ENCODE measurements around the gene HOXC9.
A peak's percentile ranks its signal among the peaks of the same experiment; 100 is the strongest.

HOXC9 gene

DNA sequence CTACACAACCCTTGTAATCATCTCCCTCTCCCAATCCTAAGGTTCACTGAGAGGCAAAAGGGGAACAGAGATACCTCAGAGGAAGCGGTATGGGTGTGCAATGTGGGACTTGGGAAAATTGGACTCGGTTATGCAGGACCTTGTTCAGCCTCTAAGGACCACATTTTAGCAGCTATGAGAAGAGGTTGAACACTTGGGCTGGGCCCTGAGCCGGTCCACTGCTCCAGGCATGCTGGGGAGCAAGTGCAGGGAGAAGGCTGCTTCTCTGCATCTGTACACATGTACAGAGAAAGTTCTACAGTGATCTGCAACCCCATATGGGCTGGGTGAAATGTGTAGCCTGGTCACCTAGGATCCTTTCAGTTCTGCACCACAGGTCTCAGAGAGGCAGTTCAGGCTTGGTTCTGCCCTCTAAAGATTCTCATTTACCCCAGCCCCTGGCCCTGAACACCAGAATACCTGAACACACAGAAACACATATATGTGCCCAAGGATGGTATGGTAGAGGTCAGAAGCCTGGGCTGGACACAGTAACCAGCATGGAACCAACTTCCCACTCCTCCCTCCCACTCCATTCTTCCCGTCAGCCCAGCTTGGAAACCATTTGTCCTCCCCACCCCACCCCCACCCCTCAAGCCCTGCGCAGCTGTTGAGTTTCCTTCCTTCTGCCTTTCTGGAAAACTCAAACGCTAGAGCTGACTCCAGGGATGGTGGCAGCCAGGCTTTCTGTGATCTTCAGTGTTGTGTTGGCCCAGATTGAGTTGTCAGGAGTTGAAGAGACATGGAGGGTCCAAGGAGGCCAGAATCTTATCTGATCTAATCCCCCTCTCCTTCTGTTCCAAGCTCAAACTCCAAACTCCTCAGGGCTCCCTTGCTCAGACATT is 43.3 kb downstream of the HOXC9 start:
- DNase-seq (ENCODE audit: low read depth), result no peak
- H3K4me3 ChIP-seq (ENCODE audit: control insufficient read depth, low read depth, low read length), result no peak overlapping the region
- TF ChIP-seq, protein P1, sequence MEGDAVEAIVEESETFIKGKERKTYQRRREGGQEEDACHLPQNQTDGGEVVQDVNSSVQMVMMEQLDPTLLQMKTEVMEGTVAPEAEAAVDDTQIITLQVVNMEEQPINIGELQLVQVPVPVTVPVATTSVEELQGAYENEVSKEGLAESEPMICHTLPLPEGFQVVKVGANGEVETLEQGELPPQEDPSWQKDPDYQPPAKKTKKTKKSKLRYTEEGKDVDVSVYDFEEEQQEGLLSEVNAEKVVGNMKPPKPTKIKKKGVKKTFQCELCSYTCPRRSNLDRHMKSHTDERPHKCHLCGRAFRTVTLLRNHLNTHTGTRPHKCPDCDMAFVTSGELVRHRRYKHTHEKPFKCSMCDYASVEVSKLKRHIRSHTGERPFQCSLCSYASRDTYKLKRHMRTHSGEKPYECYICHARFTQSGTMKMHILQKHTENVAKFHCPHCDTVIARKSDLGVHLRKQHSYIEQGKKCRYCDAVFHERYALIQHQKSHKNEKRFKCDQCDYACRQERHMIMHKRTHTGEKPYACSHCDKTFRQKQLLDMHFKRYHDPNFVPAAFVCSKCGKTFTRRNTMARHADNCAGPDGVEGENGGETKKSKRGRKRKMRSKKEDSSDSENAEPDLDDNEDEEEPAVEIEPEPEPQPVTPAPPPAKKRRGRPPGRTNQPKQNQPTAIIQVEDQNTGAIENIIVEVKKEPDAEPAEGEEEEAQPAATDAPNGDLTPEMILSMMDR (conservative IDR thresholded peaks at IDR 0.05; ENCODE audit: control insufficient read depth, insufficient read depth, low read depth, low read length), result no peak

DNA sequence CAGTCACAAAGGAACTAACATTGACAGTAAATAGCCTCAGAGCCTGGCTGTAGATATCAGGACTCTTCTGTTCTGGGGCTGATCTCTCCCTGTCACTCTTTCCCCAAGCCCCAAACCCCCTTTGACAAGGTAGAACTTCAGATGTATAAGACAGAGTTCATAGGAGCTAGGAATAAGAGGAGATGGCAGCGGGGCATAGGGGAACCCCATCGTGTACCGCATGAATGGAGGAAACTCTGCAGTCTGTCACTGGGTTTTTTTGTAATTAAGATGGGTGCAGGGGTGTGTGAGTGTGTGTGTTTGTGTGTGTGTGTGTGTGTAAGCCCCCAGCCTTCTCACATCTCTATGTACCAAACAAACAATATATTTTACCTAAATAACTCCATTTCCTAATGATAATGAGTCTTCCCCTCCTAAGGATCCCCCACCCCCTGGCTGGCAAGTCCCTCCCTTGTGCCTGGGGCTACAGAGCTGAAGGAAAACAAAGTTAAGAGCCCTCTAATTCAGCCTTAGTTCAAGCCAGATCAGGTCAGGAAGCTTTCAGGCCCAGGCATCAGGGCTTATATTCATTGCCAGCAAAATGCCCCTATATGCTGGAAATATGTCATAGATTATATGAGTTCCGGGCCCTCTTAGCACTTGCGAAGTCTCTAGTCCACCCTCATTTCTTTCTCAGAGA is 44.6 kb downstream of the HOXC9 start:
- DNase-seq (ENCODE audit: low read depth), result no peak
- TF ChIP-seq, protein P1 (conservative IDR thresholded peaks at IDR 0.05; ENCODE audit: control insufficient read depth, insufficient read depth, low read depth, low read length), result no peak
- no peak overlapping the region for H3K4me3 ChIP-seq (ENCODE audit: control insufficient read depth, low read depth, low read length)

DNA sequence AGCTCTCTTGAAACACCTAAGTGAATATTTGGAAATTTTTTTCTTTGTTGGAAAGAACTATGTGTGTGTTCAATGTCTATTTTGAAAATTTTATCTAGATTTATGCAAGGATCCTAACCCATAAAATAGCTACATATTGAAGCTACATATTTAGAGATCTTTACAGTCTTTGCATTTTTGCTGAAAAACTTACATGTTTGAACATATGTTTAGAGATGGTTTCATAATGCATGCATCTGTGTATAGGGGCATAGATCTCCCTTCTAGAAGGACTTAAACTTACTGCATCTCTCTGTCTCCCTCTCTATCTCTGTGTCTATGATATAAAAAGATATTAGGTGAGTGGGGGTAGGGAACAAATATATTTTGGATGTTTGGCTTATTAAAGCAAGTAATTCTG is 45.4 kb downstream of the HOXC9 start:
- TF ChIP-seq, protein P1 (conservative IDR thresholded peaks at IDR 0.05; ENCODE audit: control insufficient read depth, insufficient read depth, low read depth, low read length), result no peak
- DNase-seq (ENCODE audit: low read depth), result no peak
- no peak overlapping the region for H3K4me3 ChIP-seq (ENCODE audit: control insufficient read depth, low read depth, low read length)

DNA sequence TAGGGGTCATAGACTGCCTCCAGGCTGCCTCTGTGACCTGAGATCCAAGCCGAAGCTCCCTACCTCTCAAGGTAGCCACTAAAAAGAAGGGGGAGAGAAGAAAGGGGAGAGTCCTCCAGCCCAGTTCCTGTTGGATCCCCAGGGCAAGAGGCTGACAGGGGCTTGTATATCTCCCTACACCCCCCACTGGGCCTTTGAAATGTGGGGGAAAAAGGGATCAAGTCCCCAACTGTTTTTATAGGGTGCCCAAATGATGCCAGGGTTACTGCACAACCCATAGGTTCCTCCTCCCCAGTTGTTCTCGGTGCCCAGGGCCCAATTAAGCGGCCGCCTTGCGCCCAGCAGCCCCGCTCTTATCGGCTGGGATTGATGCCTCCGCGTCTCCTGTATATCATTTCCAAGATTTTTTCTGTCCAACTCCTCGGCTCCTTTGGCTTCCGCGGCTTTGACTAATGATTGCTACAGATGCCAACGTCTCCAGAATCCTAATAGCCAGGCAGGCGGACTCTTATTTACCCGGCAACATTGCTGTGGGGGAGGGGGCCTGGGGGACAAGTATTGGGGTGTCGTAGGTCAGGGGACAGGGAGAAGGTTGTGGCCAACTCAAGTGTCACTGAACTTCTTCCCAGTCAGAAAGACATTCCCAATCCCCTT is 46.0 kb downstream of the HOXC9 start:
- TF ChIP-seq, protein P1 (conservative IDR thresholded peaks at IDR 0.05; ENCODE audit: control insufficient read depth, insufficient read depth, low read depth, low read length), result no peak
- H3K4me3 ChIP-seq (ENCODE audit: control insufficient read depth, low read depth, low read length), result peak overlapping the region; percentile 28
- DNase-seq (ENCODE audit: low read depth), result no peak

DNA sequence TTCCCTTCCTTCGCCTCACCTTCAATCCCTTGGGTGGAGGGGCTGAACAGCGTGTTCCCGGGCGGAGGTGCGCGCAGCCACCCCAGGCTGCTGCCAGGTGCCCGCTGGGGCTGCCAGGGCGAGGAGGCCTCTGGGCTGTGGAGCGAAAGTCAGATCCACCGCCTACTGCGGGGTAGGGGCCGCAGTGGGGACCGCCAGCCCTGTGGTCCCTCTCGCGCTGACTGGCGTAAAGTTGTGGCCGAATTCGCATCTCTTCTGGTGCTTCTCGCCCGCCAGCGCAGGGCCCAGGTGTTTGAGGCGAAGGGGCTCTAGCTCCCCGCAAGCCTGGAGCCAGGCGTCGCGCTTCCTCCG is 46.8 kb downstream of the HOXC9 start:
- TF ChIP-seq, protein P1 (conservative IDR thresholded peaks at IDR 0.05; ENCODE audit: control insufficient read depth, insufficient read depth, low read depth, low read length), result no peak
- DNase-seq (ENCODE audit: low read depth), result no peak
- H3K4me3 ChIP-seq (ENCODE audit: control insufficient read depth, low read depth, low read length), result peak overlapping the region; percentile 28

DNA sequence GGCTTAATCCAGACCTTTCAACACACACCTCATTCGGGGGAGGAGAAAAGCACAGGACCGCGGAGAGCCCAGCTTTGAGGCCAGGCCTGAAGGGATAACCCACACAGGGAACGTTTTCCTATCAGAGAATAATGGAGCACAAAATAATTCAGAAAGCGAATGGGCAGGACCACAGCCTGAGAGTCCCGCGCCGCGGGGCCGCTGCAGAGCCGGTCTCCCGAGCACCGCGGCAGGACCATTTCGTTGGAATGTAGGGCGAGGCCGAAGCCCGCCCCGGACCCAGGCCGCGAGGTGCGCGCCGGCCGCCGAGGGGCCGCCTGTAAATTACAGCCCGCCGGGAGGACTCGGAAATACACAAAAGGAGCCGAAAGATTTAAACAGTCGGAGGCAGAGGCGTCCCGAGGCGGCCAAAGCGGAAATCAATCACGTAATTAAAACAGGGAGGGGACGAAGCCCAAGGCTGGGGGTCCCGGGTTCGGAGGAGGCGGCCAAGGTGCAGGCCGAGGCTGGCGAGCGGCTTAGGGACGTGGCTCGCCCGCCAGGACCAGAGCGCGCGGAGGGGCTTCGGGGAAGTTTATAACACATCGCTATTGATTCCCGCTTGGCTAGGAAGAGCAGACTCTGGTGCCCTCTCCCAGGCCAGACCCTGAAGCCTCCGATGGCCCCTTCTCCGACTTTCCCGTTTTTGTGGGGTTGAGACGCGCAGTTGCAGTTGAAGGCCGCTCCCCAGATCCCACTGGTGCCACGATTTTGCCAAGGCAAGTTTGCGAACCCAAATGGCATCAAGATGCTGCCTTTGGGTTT is 47.4 kb downstream of the HOXC9 start:
- H3K4me3 ChIP-seq (ENCODE audit: control insufficient read depth, low read depth, low read length), result peak overlapping the region; percentile 28
- no peak for DNase-seq (ENCODE audit: low read depth)
- TF ChIP-seq, protein P1 (conservative IDR thresholded peaks at IDR 0.05; ENCODE audit: control insufficient read depth, insufficient read depth, low read depth, low read length), result no peak

All from fibroblast of mammary gland (primary cell).